Uterus (tissue), 4 donors: Measurements from ENCODE around the gene CXCR3. TPM values are rescaled to one million over a fixed set of nuclear protein-coding genes. Genes with fewer than 3 reads are reported as not detected.
"Not testable (repeated sequence)": the region's sequence is repeated elsewhere in the genome, so short reads cannot be mapped to it uniquely, and the experiment has no call there.

Source experiments
- DNase-seq, 2 donors: peaks; one replicate each; pipeline ENCODE4 v3.0.0-alpha.2; 2019 to 2020
- H3K27ac ChIP-seq, 2 donors: fragments of 200-600 bp; sonication (generic); 1 replicate in 1 of 2; 2 replicates in 1 of 2; pipeline ENCODE4 v1.5.1; 2016 to 2018
- H3K27me3 ChIP-seq, 2 donors: fragments of 200-600 bp; sonication (generic); one replicate each; pipeline ENCODE4 v1.5.1; 2018 to 2019; ENCODE audit warnings: control low read depth in 1 of 2
- H3K36me3 ChIP-seq, 2 donors: fragments of 200-600 bp; sonication (generic); one replicate each; pipeline ENCODE4 v1.5.1; 2019; ENCODE audit warnings: control low read depth in 1 of 2
- H3K4me1 ChIP-seq, 2 donors: fragments of 200-600 bp; sonication (generic); one replicate each; pipeline ENCODE4 v1.5.1; 2018 to 2019; ENCODE audit warnings: control low read depth in 1 of 2
- H3K4me3 ChIP-seq, 2 donors: fragments of 200-600 bp; sonication (generic); 1 replicate in 1 of 2; 2 replicates in 1 of 2; pipeline ENCODE4 v1.5.1; 2018 to 2019; ENCODE audit warnings: mild to moderate bottlenecking in 1 of 2
- H3K9me3 ChIP-seq, 2 donors: fragments of 200-600 bp; sonication (generic); one replicate each; pipeline ENCODE4 v1.5.1; 2019; ENCODE audit warnings: control low read depth in 1 of 2
- POLR2A ChIP-seq, 2 donors: fragments of 450-650 bp; IDR thresholded peaks; one replicate each; pipeline ENCODE4 v1.6.1; 2016; ENCODE audit warnings: antibody characterized with exemption in 2 of 2, mild to moderate bottlenecking in 1 of 2, moderate library complexity in 1 of 2
- intact Hi-C: fragments of 100-400 bp; cut with DNase I; formaldehyde crosslinking; loops from one replicate; pipeline ENCODE4 v1.15.1; 2023; ENCODE audit warnings: low total_unique reads
- total RNA-seq, 4 donors: library from RNA; depleted of rRNA in 3 of 4; stranded (reverse); fragments of >200 nt in 3 of 4; gene quantifications; one replicate each; pipeline versions ENCODE4 v1.1.0 to v1.2.4, GENCODE V29; 2014 to 2023
- TF ChIP-seq, protein P1 (sequence below), 4 experiments: fragments of 200-600 bp in 2 of 4; fragments of 450-650 bp in 2 of 4; sonication (generic) in 2 of 4; IDR thresholded peaks; one replicate each; pipeline ENCODE4 v1.5.1; 2016 to 2019; ENCODE audit warnings: antibody characterized with exemption in 4 of 4, mild to moderate bottlenecking in 2 of 4, moderate library complexity in 1 of 4
- donor health status: DM: yes; HTN: yes; CAD: no.

Gene CXCR3
- total RNA-seq, 4 donors from 2014 or later = 0.28 TPM; not detected in 3

GRCh38 chrX:71603618-71604017, 14.7 kb downstream of the CXCR3 start:
- Histone ChIP-seq H3K27ac (no peak overlapping the region), H3K36me3 (no peaks in the 10 kb centered on the region), H3K4me3 (no peak overlapping the region), H3K27me3 (no peaks in the 10 kb centered on the region), H3K4me1 (no peaks in the 10 kb centered on the region), H3K9me3 (no peaks in the 10 kb centered on the region)
- no peak for DNase-seq
- TF ChIP-seq, protein P1, sequence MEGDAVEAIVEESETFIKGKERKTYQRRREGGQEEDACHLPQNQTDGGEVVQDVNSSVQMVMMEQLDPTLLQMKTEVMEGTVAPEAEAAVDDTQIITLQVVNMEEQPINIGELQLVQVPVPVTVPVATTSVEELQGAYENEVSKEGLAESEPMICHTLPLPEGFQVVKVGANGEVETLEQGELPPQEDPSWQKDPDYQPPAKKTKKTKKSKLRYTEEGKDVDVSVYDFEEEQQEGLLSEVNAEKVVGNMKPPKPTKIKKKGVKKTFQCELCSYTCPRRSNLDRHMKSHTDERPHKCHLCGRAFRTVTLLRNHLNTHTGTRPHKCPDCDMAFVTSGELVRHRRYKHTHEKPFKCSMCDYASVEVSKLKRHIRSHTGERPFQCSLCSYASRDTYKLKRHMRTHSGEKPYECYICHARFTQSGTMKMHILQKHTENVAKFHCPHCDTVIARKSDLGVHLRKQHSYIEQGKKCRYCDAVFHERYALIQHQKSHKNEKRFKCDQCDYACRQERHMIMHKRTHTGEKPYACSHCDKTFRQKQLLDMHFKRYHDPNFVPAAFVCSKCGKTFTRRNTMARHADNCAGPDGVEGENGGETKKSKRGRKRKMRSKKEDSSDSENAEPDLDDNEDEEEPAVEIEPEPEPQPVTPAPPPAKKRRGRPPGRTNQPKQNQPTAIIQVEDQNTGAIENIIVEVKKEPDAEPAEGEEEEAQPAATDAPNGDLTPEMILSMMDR (IDR thresholded peaks at IDR 0.05) = no peak
- TF ChIP-seq POLR2A (IDR thresholded peaks at IDR 0.05) = no peak
- intact Hi-C loops = no loop called here

- intact Hi-C loops = no loop called here
- Histone ChIP-seq H3K4me3 (no peak overlapping the region), H3K27me3 (no peaks in the 10 kb centered on the region), H3K36me3 (no peaks in the 10 kb centered on the region), H3K4me1 (no peaks in the 10 kb centered on the region), H3K9me3 (no peaks in the 10 kb centered on the region), H3K27ac (no peak overlapping the region)
- TF ChIP-seq, protein P1 (IDR thresholded peaks at IDR 0.05) = no peak
- TF ChIP-seq POLR2A (IDR thresholded peaks at IDR 0.05) = no peak
- no peak for DNase-seq
Measured at GRCh38 chrX:71599965-71600364, 18.3 kb downstream of the CXCR3 start.

DNA sequence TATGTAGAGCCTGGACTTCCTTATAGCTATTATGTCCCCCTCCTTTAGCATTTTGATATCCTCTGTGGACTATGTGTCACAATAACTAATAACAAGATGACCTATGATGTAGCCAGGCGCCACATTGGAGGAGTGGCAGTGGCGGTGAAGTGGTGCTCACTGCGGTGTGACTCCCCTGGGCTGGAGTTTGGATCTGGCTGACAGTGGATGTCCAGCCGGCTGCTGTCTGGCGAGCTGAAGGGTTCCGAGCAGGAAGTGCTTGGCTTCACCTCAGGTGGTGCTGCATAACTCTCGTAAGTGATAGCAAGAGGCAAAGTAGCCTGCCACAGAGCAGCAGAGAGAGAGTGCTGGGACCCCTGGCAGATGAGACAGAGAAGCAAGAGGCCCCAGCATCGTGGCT, 25.1 kb downstream of the CXCR3 start:
- H3K9me3 ChIP-seq, DNase-seq, H3K27ac ChIP-seq, H3K4me3 ChIP-seq, H3K27me3 ChIP-seq, H3K4me1 ChIP-seq, H3K36me3 ChIP-seq, intact Hi-C loops: not testable (repeated sequence)

DNA sequence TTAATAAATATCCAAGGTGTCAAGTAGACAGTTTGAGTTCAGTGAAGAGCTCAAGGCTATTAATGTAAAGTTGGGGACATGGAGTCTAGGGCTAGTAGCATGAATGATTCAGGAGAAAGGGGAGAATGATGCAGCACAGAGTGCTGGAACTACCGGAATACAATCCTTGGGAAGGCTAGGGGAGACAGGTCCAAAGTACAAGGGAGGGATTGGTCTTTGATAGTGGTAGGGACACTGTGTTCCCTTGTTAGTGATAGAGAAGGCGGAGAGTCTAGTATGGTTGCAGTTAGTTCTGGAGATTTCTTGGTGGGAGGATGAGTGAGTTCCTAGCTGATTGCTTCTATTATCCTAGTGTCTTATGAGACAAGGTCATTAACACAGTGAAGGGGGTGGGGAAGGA, 31.4 kb downstream of the CXCR3 start:
- no peak overlapping the region for H3K27ac ChIP-seq
- H3K9me3 ChIP-seq = no peaks in the 10 kb centered on the region
- TF ChIP-seq, protein P1 (IDR thresholded peaks at IDR 0.05) = no peak
- no peak for TF ChIP-seq POLR2A (IDR thresholded peaks at IDR 0.05)
- no peak for DNase-seq
- intact Hi-C loops = no loop called here
- no peaks in the 10 kb centered on the region for H3K27me3 ChIP-seq
- no peak overlapping the region for H3K4me3 ChIP-seq
- H3K36me3 ChIP-seq = no peaks in the 10 kb centered on the region
- no peaks in the 10 kb centered on the region for H3K4me1 ChIP-seq

DNA sequence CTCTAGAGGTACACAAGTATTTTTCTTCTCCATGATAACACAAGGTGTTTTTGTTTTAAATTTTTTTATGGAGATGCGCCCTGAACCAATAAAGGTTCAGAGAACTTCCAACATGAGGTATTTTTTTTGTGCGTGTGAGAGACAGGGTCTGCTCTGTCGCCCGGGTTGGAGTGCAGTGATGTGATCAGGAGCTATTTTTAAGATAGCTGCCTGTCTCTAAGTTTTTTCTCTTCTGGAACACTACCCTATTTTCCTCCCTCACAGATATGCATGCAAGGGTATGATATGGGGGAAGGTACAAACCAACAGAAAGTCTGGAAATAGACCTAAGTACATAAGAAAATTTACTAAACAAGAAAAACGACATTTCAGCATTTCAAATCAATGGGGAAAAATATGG, 37.1 kb downstream of the CXCR3 start:
- no peak overlapping the region for H3K4me3 ChIP-seq
- no peak overlapping the region for H3K27ac ChIP-seq

More for the DNA sequence above, 37.1 kb downstream of the CXCR3 start:
- no peak for DNase-seq
- TF ChIP-seq POLR2A (IDR thresholded peaks at IDR 0.05) = no peak
- TF ChIP-seq, protein P1 (IDR thresholded peaks at IDR 0.05) = no peak
- H3K36me3 ChIP-seq = no peaks in the 10 kb centered on the region
- no peaks in the 10 kb centered on the region for H3K27me3 ChIP-seq
- H3K9me3 ChIP-seq = no peaks in the 10 kb centered on the region
- intact Hi-C loops = no loop called here
- no peaks in the 10 kb centered on the region for H3K4me1 ChIP-seq
